Measurements from ENCODE around the gene GTPBP6.

DNA sequence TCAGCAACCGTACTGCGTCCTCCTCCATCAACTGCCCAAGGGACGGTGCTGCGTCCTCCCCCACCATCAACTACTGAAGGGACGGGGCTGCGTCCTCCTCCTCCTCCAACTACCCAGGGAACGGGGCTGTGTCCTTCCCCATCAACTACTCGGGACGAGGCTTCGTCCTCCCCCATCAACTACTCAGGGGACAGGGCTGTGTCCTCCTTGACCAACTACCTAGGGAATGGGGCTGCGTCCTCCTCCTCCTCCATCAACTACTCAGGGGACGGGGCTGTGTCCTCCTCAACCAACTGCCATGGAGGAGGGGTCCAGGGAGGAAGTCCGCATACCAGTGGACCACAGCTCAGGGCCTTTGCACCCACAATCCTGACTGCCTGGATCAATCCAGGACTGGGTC, 43.8 kb upstream of the GTPBP6 start:
- TF ChIP-seq CTCF (IDR thresholded peaks at IDR 0.05; ENCODE audit: insufficient read depth, low read length, poor library complexity, severe bottlenecking) = no peak
- no peak for TF ChIP-seq EZH2phosphoT487 (conservative IDR thresholded peaks at IDR 0.05; ENCODE audit: low read length)

All from SU-DHL-6 (cell line).